ENCODE results near the gene ATP5F1A. TPM values are rescaled to one million over a fixed set of nuclear protein-coding genes. Genes with fewer than 3 reads are reported as not detected.
"Not testable (repeated sequence)": the region's sequence is repeated elsewhere in the genome, so short reads cannot be mapped to it uniquely, and the experiment has no call there.

ATP5F1A gene
- total RNA-seq, 4 donors from 2014 or later = 366 to 865 (median 581) TPM

- Histone ChIP-seq H3K9me3 (no peaks in the 10 kb centered on the region), H3K36me3 (peaks cover 20 to 29% of the 10 kb centered on the region in 2 donors), H3K27me3 (no peaks in the 10 kb centered on the region), H3K4me3 (replicated peaks in 1 of 3) (no peak overlapping the region), H3K27ac (no peak overlapping the region), H3K4me1 (no peaks in the 10 kb centered on the region)
- intact Hi-C loops (cut with DNase I) = no loop called here
- TF ChIP-seq CTCF (IDR thresholded peaks at IDR 0.05) (no peak), POLR2A (IDR thresholded peaks at IDR 0.05) (no peak)
- WGBS, 2 donors = 97 to 100% methylated on average over 2 of the region's 2 CpGs
- no peak for DNase-seq
Measured at GRCh38 chr18:46130061-46130460, 32.0 kb upstream of the ATP5F1A start.

- DNase-seq; H3K4me3 ChIP-seq (replicated peaks in 1 of 3); H3K9me3 ChIP-seq; intact Hi-C loops (cut with DNase I); H3K27ac ChIP-seq; H3K4me1 ChIP-seq; H3K27me3 ChIP-seq: not testable (repeated sequence)
- peaks cover 22 to 34% of the 10 kb centered on the region in 2 donors for H3K36me3 ChIP-seq
- 93 to 99% methylated on average over 4 of the region's 4 CpGs for WGBS, 2 donors
Measured at GRCh38 chr18:46126625-46127024, 28.5 kb upstream of the ATP5F1A start.

GRCh38 chr18:46113751-46114150, 15.7 kb upstream of the ATP5F1A start:
- Histone ChIP-seq H3K4me1 (no peaks in the 10 kb centered on the region), H3K36me3 (peaks cover 0 to 4% of the 10 kb centered on the region in 2 donors), H3K27ac (no peak overlapping the region), H3K27me3 (no peaks in the 10 kb centered on the region), H3K9me3 (no peaks in the 10 kb centered on the region), H3K4me3 (replicated peaks in 1 of 3) (no peak overlapping the region)
- TF ChIP-seq POLR2A (IDR thresholded peaks at IDR 0.05) (no peak), CTCF (IDR thresholded peaks at IDR 0.05) (no peak)
- DNase-seq = no peak
- intact Hi-C loops (cut with DNase I) = no loop called here
- WGBS, 2 donors = 89 to 92% methylated on average over 1 of the region's 1 CpG

GRCh38 chr18:46110406-46110805, 12.3 kb upstream of the ATP5F1A start:
- no peak for DNase-seq

GRCh38 chr18:46109386-46109785, 11.3 kb upstream of the ATP5F1A start:
- Histone ChIP-seq H3K9me3 (no peaks in the 10 kb centered on the region), H3K4me1 (peaks cover 0 to 5% of the 10 kb centered on the region in 2 donors), H3K27ac (no peak overlapping the region), H3K27me3 (no peaks in the 10 kb centered on the region), H3K36me3 (no peaks in the 10 kb centered on the region), H3K4me3 (replicated peaks in 1 of 3) (no peak overlapping the region)
- no peak for DNase-seq
- intact Hi-C loops (cut with DNase I) = no loop called here
- WGBS, 2 donors = 83 to 85% methylated on average over 5 of the region's 5 CpGs
- no peak for TF ChIP-seq CTCF (IDR thresholded peaks at IDR 0.05)
- no peak for TF ChIP-seq POLR2A (IDR thresholded peaks at IDR 0.05)

More at GRCh38 chr18:46110406-46110805, 12.3 kb upstream of the ATP5F1A start:
- 90 to 100% methylated on average over 3 of the region's 3 CpGs for WGBS, 2 donors
- Histone ChIP-seq H3K27ac (no peak overlapping the region), H3K9me3 (no peaks in the 10 kb centered on the region), H3K4me3 (replicated peaks in 1 of 3) (no peak overlapping the region), H3K4me1 (no peaks in the 10 kb centered on the region), H3K36me3 (peaks cover 0 to 4% of the 10 kb centered on the region in 2 donors), H3K27me3 (no peaks in the 10 kb centered on the region)
- TF ChIP-seq CTCF (IDR thresholded peaks at IDR 0.05) = no peak
- no peak for TF ChIP-seq POLR2A (IDR thresholded peaks at IDR 0.05)
- intact Hi-C loops (cut with DNase I) = no loop called here

Data from thyroid gland (tissue), 4 donors.